HK-2 (cell line): ENCODE data around the gene NFAT5.
"Not testable (repeated sequence)": the region's sequence is repeated elsewhere in the genome, so short reads cannot be mapped to it uniquely, and the experiment has no call there.

Experiments
- DNase-seq: peaks from one replicate; pipeline ENCODE4 v3.0.0-alpha.2; 2018; ENCODE audit not compliant: unreplicated experiment

The NFAT5 gene

GRCh38 chr16:69707920-69708683, 142.3 kb downstream of the NFAT5 start:
- DNase-seq, result no peak

GRCh38 chr16:69709456-69710084, 143.8 kb downstream of the NFAT5 start:
- DNase-seq, result no peak

GRCh38 chr16:69711115-69711740, 145.5 kb downstream of the NFAT5 start:
- DNase-seq, result no peak

GRCh38 chr16:69712277-69712676, 146.5 kb downstream of the NFAT5 start:
- DNase-seq, result no peak

GRCh38 chr16:69712914-69713581, 147.3 kb downstream of the NFAT5 start:
- DNase-seq, result no peak

- DNase-seq, result no peak
Measured at GRCh38 chr16:69717066-69717465, 151.3 kb downstream of the NFAT5 start.

- DNase-seq, result no peak
Measured at GRCh38 chr16:69718111-69718764, 152.5 kb downstream of the NFAT5 start.

- DNase-seq, result no peak
Measured at GRCh38 chr16:69720822-69721430, 155.2 kb downstream of the NFAT5 start.

GRCh38 chr16:69721441-69721957, 155.7 kb downstream of the NFAT5 start:
- no peak for DNase-seq

GRCh38 chr16:69724414-69724873, 158.7 kb downstream of the NFAT5 start:
- no peak for DNase-seq

- no peak for DNase-seq
Measured at GRCh38 chr16:69724981-69725479, 159.3 kb downstream of the NFAT5 start.

- no peak for DNase-seq
Measured at GRCh38 chr16:69725480-69726312, 159.9 kb downstream of the NFAT5 start.

- DNase-seq, result peak; percentile 99
Measured at GRCh38 chr16:69726313-69727060, 160.7 kb downstream of the NFAT5 start, which contains the start of gene NQO1. NQO1 (minus strand) TSS chr16:69726560; CDS start chr16:69726439, 121 bp downstream.

- DNase-seq, result no peak
Measured at GRCh38 chr16:69727916-69728270, 162.1 kb downstream of the NFAT5 start.

GRCh38 chr16:69729030-69729429, 163.3 kb downstream of the NFAT5 start:
- not testable (repeated sequence) for DNase-seq

GRCh38 chr16:69731280-69731679, 165.5 kb downstream of the NFAT5 start:
- DNase-seq, result not testable (repeated sequence)

- no peak for DNase-seq
Measured at GRCh38 chr16:69732101-69732500, 166.3 kb downstream of the NFAT5 start.

GRCh38 chr16:69741519-69741918, 175.8 kb downstream of the NFAT5 start:
- no peak for DNase-seq
